GM23338 (cell line): ENCODE measurements around the gene UBASH3A.

ENCODE experiments used
- CREB1 ChIP-seq: fragments of 250-450 bp; sonication (Bioruptor Pico); IDR thresholded peaks from 2 replicates; pipeline ENCODE4 v1.5.0; 2020; ENCODE audit warnings: low read depth, mild to moderate bottlenecking, moderate library complexity
- CTCF ChIP-seq, 2 experiments: fragments of 200-600 bp in 1 of 2; sonication (generic) in 1 of 2; conservative IDR thresholded peaks; 2 replicates each; pipeline versions ENCODE4 v1.5.1 to v1.6.1; 2016 to 2017; ENCODE audit warnings: antibody characterized with exemption in 2 of 2, low read depth in 2 of 2, mild to moderate bottlenecking in 2 of 2, moderate library complexity in 1 of 2
- EZH2 ChIP-seq: fragments of 200-600 bp; sonication (generic); IDR thresholded peaks from one replicate; pipeline ENCODE4 v1.8.0; 2017; ENCODE audit warnings: antibody characterized with exemption, mild to moderate bottlenecking, low read depth; ENCODE audit not compliant: unreplicated experiment
- EZH2phosphoT487 ChIP-seq: fragments of 200-600 bp; sonication (generic); IDR thresholded peaks from one replicate; pipeline ENCODE4 v1.8.1; 2018; ENCODE audit warnings: antibody characterized with exemption; ENCODE audit not compliant: unreplicated experiment
- POLR2AphosphoS5 ChIP-seq: IDR thresholded peaks from 2 replicates; pipeline ENCODE4 v1.6.1; 2016; ENCODE audit warnings: antibody characterized with exemption, low read depth
- ZNF114 ChIP-seq: fragments of 250-450 bp; sonication (Bioruptor Pico); IDR thresholded peaks from 2 replicates; pipeline ENCODE4 v1.5.0; 2020; ENCODE audit warnings: mild to moderate bottlenecking, moderate library complexity
- TF ChIP-seq, protein P1 (sequence below): IDR thresholded peaks from 2 replicates; pipeline ENCODE4 v1.6.1; 2016; ENCODE audit warnings: antibody characterized with exemption
- TF ChIP-seq, protein P2 (sequence below): IDR thresholded peaks from one replicate; pipeline ENCODE4 v1.6.1; 2018; ENCODE audit warnings: antibody characterized with exemption; ENCODE audit not compliant: unreplicated experiment

DNA sequence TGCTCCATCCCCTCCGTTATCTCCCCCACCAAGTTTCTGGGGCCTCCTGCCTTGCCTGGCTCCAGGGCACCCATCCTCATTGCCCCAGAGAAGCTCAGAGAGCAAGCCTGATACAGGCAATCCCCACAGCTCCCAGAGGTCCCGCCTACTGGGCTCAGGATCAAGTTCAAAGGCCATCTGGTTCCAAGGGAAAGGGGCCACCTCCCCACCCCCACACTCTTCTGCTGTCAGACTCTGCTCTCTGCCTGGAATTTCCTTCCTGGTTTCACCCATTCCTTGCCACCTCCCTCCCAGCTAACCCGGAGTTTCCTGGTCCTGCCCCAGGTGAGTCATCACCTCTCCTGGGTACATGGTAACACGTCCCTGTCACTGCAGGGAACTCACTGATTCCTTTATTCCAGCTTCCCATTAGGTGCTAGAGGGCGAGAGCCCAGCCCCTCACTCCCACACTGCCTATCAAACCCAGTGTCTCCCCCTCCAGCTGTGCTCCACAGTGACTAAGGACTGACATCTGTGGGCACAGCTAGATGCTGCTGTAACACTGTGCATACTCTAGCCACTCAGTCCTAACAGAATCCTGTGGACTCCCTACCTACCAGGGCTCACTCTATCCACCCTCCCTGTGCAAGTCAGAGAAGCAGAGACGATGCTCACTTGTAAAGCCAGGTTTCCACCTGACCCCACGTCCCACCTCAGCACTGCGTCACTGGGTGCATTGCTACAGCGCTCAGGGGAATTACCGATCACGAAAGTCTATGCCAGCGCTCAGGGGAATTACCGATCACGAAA, 70.5 kb downstream of the UBASH3A start:
- no peak for TF ChIP-seq POLR2AphosphoS5
- TF ChIP-seq CTCF (conservative IDR thresholded peaks at IDR 0.05; ENCODE audit: low read depth in 2 of 2) = no peak
- no peak for TF ChIP-seq EZH2
- TF ChIP-seq, protein P1, sequence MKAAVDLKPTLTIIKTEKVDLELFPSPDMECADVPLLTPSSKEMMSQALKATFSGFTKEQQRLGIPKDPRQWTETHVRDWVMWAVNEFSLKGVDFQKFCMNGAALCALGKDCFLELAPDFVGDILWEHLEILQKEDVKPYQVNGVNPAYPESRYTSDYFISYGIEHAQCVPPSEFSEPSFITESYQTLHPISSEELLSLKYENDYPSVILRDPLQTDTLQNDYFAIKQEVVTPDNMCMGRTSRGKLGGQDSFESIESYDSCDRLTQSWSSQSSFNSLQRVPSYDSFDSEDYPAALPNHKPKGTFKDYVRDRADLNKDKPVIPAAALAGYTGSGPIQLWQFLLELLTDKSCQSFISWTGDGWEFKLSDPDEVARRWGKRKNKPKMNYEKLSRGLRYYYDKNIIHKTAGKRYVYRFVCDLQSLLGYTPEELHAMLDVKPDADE = no peak
- no peak for TF ChIP-seq ZNF114 (CRISPR knock-in tag)
- TF ChIP-seq CREB1 (CRISPR knock-in tag) = no peak
- no peak for TF ChIP-seq EZH2phosphoT487
- TF ChIP-seq, protein P2, sequence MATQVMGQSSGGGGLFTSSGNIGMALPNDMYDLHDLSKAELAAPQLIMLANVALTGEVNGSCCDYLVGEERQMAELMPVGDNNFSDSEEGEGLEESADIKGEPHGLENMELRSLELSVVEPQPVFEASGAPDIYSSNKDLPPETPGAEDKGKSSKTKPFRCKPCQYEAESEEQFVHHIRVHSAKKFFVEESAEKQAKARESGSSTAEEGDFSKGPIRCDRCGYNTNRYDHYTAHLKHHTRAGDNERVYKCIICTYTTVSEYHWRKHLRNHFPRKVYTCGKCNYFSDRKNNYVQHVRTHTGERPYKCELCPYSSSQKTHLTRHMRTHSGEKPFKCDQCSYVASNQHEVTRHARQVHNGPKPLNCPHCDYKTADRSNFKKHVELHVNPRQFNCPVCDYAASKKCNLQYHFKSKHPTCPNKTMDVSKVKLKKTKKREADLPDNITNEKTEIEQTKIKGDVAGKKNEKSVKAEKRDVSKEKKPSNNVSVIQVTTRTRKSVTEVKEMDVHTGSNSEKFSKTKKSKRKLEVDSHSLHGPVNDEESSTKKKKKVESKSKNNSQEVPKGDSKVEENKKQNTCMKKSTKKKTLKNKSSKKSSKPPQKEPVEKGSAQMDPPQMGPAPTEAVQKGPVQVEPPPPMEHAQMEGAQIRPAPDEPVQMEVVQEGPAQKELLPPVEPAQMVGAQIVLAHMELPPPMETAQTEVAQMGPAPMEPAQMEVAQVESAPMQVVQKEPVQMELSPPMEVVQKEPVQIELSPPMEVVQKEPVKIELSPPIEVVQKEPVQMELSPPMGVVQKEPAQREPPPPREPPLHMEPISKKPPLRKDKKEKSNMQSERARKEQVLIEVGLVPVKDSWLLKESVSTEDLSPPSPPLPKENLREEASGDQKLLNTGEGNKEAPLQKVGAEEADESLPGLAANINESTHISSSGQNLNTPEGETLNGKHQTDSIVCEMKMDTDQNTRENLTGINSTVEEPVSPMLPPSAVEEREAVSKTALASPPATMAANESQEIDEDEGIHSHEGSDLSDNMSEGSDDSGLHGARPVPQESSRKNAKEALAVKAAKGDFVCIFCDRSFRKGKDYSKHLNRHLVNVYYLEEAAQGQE = no peak
